HL-60 (cell line): ENCODE data around the gene KIZ.

Source experiments
- DNase-seq, 2 experiments: peaks; one replicate each; pipeline ENCODE4 v3.0.0-alpha.2; 2010 to 2020; ENCODE audit warnings: low read depth in 1 of 2, low spot score in 1 of 2
- H3K27ac ChIP-seq: fragments of 250-450 bp; sonication (Bioruptor Pico); replicated peaks from 2 replicates; pipeline ENCODE4 v1.5.1; 2020; ENCODE audit warnings: mild to moderate bottlenecking, moderate library complexity
- H3K27me3 ChIP-seq: fragments of 250-450 bp; sonication (Bioruptor Pico); 2 replicates; pipeline ENCODE4 v1.5.1; 2021; ENCODE audit warnings: mild to moderate bottlenecking, moderate library complexity; ENCODE audit not compliant: insufficient read depth, poor library complexity, severe bottlenecking
- H3K4me3 ChIP-seq: replicated peaks from 2 replicates; pipeline ENCODE4 v1.5.1; 2011; ENCODE audit warnings: mild to moderate bottlenecking, control low read depth, low read length; ENCODE audit not compliant: insufficient read depth
- CTCF ChIP-seq: IDR thresholded peaks from one replicate; pipeline ENCODE4 v1.5.1; 2011; ENCODE audit warnings: low read length, control low read depth, inconsistent platforms; ENCODE audit not compliant: insufficient read depth
- GABPA ChIP-seq: IDR thresholded peaks from 2 replicates; pipeline ENCODE4 v1.6.1; 2012; ENCODE audit warnings: low read depth
- POLR2AphosphoS5 ChIP-seq: IDR thresholded peaks from 2 replicates; pipeline ENCODE4 v1.6.1; 2012; ENCODE audit warnings: low read depth
- REST ChIP-seq: IDR thresholded peaks from 2 replicates; pipeline ENCODE4 v1.6.1; 2012; ENCODE audit warnings: low read depth; ENCODE audit not compliant: insufficient replicate concordance
- SPI1 ChIP-seq: IDR thresholded peaks from 2 replicates; pipeline ENCODE4 v1.6.1; 2012; ENCODE audit warnings: low read depth, mild to moderate bottlenecking, borderline replicate concordance

Gene KIZ

GRCh38 chr20:21147593-21147992, 21.7 kb downstream of the KIZ start:
- Histone ChIP-seq H3K27ac (no peak overlapping the region), H3K27me3 (no peaks in the 10 kb centered on the region), H3K4me3 (no peak overlapping the region)
- DNase-seq: peak; percentile 19 to 23
- TF ChIP-seq SPI1: no peak
- no peak for TF ChIP-seq POLR2AphosphoS5
- TF ChIP-seq GABPA: no peak
- TF ChIP-seq CTCF: no peak
- no peak for TF ChIP-seq REST

GRCh38 chr20:21149344-21149743, 23.5 kb downstream of the KIZ start:
- H3K27ac ChIP-seq: no peak overlapping the region
- TF ChIP-seq GABPA: no peak
- TF ChIP-seq CTCF: no peak
- TF ChIP-seq SPI1: no peak
- TF ChIP-seq POLR2AphosphoS5: no peak
- no peak for TF ChIP-seq REST
- no peak for DNase-seq
- no peak overlapping the region for H3K4me3 ChIP-seq
- H3K27me3 ChIP-seq: no peaks in the 10 kb centered on the region

GRCh38 chr20:21151791-21152190, 25.9 kb downstream of the KIZ start:
- no peak overlapping the region for H3K4me3 ChIP-seq
- DNase-seq: no peak
- no peak for TF ChIP-seq SPI1
- TF ChIP-seq GABPA: no peak
- TF ChIP-seq REST: no peak
- no peak for TF ChIP-seq POLR2AphosphoS5
- no peak for TF ChIP-seq CTCF
- no peaks in the 10 kb centered on the region for H3K27me3 ChIP-seq
- H3K27ac ChIP-seq: no peak overlapping the region
